Stimulated activated CD8-positive, alpha-beta memory T cell treated with anti-CD3 and anti-CD28 coated beads, Interleukin-7, amount 100 ng/mL, for 4 hours (primary cell): ENCODE results near the gene VBP1.
"Not testable (repeated sequence)": the region's sequence is repeated elsewhere in the genome, so short reads cannot be mapped to it uniquely, and the experiment has no call there.

Experiments used
- DNase-seq, 2 donors: peaks; one replicate each; pipeline ENCODE4 v3.0.0-alpha.2; 2020; ENCODE audit warnings: low read depth in 2 of 2

Gene VBP1

GRCh38 chrX:155216179-155216939, at the start of gene VBP1:
VBP1 (plus strand) TSS chrX:155216460; CDS start chrX:155216483, 23 bp downstream.
- DNase-seq, result peak; percentile 77 to 80

DNA sequence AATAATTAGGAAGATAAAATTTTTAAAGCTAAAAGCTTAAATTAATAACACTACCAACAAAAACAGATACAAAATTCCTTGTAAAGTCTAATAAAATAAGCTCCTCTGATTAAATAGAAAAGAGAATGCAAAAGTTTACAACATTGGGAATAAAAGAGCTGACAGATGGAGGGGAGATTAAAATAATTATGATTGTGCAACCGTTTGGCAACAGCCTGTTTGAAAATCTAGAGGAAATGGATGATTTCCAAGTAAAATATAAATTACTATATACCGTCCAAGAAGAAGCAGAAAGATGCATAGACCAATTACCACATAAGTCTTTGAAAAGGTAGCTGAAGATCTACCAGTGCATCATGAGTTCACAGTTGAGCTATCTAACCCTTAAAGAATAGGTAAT, 46.4 kb upstream of the VBP1 start:
- DNase-seq, result no peak

DNA sequence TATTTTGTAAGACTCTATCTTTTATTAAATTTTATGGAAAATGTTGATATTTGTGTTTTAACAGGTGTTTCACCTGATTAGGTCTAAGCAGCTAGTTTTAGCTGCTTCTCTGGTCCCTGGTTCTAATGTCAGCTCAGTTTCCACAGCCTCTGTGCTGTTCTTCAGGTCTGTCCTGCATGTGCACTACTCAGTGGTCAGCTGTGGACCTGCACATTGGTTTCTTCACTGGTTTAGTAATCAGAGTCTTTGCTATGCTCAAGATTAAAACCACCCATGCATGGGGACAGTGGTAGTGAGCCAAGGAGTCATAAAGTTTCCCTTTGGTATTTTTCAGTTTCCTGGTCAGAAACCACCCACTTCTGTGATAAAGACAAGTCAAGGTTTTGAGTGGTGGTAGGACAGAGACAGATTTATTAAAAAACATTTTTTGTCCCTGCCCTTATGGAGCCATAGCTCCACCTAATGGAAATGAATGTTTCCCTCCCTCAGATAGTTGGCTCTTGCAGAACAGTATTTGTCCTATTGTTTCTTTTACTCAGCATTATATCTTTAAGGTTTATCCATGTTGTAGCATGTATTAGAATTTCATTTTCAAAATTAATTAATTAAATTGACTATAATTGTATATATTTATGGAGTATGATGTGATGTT, 36.8 kb upstream of the VBP1 start:
- DNase-seq, result no peak

GRCh38 chrX:155188786-155189185, 27.5 kb upstream of the VBP1 start:
- DNase-seq, result no peak

- no peak for DNase-seq
Measured at GRCh38 chrX:155211208-155211607, 5.1 kb upstream of the VBP1 start.

- DNase-seq, result no peak
Measured at GRCh38 chrX:155213731-155214130, 2.5 kb upstream of the VBP1 start.

DNA sequence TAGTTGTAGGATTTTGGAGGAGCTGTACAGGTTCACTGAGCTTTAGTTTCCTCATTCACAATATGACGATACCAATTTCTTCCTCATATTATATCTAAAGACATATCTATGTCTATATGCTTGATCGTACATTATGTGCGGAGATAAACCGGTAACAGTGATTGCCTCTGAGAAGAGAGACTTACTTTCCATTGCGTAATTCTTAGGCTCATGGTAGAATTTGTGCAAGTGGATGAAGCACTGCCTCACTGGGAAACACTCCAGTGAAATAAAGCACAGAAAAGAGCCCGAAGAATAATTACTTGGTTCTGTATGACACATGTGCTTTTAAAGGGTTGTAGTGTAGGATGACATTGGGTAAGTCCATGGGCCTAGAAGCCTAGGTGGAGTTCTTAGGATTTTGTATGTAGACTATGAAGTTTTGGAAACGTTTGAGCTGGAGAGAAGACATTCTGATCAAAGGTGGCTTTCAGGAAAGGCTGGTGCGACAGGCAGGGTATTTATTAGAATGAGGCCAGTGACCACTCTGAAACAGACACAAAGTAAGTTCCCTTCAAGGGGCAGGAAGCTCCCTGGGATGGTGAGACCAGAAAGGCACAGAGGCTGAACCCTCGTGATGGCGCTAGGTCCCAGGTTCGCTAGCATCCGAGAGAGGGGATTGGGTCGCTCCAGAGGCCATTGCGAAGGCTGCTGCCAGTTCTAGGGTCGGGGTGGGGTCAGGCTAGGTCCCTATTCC, 649 bp upstream of the VBP1 start:
- DNase-seq, result no peak

GRCh38 chrX:155216940-155217440, 730 bp downstream of the VBP1 start:
- DNase-seq, result no peak

DNA sequence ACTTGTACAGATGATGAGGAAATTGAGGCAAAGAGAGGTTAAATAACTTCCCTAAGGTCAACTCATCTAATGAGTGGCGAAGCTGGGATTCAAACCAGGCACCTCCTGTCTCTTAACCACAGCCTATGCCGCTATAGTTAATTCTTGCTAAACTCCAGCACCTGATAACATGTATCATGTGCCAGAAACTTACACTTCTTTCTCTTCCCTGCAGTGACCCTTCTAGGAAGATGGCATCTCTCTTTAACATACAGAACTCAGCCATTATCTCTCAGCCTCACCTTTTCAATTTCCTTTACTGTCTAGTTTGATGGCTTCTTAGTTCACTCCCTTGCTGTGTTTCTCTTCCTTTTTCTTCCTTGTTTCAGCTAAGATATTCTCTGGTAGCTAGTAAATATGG, 2.5 kb downstream of the VBP1 start:
- no peak for DNase-seq

- no peak for DNase-seq
Measured at GRCh38 chrX:155221351-155221750, 5.1 kb downstream of the VBP1 start.

DNA sequence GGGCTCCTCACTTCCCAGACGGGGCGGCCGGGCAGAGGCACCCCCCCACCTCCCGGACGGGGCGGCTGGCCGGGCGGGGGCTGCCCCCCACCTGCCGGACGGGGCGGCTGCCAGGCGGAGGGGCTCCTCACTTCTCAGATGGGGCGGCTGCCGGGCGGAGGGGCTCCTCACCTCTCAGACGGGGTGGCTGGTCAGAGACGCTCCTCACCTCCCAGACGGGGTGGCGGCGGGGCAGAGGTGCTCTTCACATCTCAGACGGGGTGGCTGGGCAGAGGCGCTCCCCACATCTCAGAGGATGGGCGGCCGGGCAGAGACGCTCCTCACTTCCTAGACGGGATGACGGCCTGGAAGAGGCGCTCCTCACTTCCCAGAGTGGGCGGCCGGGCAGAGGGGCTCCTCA, 7.5 kb downstream of the VBP1 start:
- DNase-seq, result not testable (repeated sequence)

DNA sequence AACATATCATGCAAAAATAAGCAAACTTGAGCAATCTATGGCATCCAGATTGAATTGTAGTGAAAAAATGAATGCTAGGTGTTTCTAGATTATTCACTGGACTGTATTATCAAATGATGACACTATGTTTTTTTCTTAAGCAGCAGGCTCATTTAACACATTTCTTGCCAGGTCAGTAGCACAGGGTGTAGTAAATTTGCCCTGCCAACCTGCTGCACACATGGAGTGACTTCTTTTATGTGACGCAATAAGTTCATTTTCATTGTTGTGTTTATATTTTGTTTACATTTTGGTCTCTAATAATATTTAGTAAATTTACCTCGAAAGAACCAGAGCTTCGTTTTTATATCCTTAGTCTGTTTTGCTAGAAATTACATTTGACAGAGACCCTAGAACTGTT, 9.5 kb downstream of the VBP1 start:
- no peak for DNase-seq

- no peak for DNase-seq
Measured at GRCh38 chrX:155231163-155231562, 14.9 kb downstream of the VBP1 start.

- DNase-seq, result no peak
Measured at GRCh38 chrX:155235891-155236290, 19.6 kb downstream of the VBP1 start.

DNA sequence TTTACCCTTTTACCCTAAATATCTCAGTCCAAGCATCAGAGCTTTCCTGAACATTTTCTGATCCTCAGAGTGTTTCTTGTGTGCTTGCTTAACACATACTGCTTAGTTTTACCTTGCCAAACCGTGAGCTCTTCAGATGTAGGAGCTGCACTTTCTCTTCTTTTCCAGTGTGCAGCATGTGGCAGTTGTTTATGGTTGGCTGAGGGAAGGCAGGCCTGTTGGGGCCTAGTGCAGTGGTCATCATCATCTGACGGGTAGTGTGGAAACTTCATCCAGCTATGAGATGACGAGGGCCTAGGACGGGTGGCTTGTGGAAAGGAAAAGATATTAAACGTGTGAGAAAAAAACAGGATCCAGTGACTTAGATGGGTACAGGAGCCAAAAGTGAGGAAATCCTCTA, 21.5 kb downstream of the VBP1 start:
- no peak for DNase-seq

DNA sequence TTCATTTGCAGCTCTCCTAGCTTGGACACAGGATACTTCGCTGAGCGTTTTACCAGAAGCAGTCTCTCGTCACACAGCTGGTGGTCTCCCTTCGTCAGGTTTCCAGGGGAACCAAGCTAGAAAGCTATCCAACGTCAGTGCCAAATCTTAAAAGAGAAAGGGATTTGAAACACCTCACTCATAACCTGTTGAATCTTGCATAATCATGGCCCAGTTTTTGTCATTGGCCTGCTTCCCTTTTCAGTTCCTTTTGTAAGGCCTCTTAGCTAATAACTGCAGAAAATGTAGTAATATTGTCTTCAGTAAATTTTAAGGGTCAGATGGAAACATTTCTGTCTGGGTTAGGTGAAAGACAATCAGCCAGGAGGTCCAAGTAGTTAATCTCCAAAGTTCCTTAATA, 26.0 kb downstream of the VBP1 start:
- no peak for DNase-seq

DNA sequence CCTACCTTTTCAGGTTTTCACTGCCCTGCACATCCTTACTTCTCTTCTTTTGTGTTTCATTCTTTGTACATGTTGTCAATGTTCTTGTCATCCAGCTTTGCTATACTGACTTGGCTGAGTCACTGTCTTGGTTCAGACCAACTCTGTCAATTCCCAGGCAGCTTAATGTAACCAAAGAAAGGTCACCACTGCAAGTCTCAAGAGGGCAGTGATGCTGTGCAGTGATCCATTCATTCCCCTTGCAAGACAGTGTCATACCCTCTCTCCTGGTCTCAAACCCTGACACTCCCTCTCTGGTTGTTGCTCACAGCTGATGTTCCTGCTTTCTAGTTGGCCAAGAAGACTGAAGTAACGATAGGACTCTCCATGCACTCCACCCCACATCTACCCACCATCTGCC, 30.5 kb downstream of the VBP1 start:
- DNase-seq, result no peak

GRCh38 chrX:155247497-155247896, 31.2 kb downstream of the VBP1 start:
- no peak for DNase-seq

DNA sequence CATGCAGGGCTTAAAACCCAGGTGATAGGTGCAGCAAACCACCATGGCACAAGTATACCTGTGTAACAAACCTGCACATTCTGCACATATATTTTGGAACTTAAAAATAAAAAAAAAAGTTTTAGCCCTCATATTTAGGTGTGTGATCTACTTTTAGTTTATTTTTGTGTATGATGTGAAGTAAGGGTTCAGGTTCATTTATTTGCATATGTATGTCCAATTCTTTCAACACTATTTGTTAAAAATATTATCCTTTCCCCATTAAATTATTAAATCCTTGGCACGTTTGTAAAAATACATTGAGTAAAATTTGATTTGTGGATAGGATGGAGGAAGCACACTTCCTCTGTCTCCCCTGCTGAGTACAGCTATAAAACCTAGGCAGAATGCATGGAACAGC, 35.1 kb downstream of the VBP1 start:
- DNase-seq, result no peak

- no peak for DNase-seq
Measured at GRCh38 chrX:155259752-155260151, 43.5 kb downstream of the VBP1 start.

DNA sequence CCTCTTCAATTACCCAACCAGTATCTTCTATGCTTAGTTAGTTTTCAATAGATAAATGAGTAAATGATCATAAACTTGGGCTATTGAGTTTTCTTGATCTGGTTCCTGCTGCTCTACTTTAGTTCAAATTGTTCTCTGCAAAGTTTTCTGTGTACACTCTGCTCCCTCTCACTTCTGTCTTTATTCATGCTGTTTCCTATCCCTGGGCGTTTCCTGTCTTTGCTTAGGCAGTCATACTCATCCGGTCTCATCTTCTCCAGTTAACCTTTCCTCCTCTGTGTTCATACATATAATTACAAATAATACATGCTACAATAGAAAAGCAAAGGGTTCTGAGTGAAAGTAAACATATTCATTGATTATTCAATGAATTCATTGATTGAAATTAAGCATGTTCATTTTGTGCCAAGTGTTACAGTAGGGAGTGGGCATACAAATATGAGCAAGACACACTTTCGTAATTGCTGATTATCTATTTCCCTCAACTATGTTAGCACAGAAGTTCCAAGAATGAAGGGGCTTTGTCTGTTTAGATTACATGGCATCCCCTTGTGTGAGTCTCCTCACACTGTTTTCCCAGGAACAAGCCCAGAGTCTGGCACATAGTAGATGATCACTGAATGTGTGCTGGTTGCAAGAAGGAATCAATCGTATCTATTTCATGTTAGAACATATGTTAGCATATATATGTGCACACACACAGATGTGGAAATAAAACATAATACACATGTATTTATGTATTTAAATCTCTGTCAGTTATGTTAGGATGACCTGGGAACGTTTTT, 46.9 kb downstream of the VBP1 start:
- no peak for DNase-seq
